ENCODE data around the gene EPB41L1.

GRCh38 chr20:36177716-36178115 is 23.2 kb downstream of the EPB41L1 start:
- TF ChIP-seq, protein P1, sequence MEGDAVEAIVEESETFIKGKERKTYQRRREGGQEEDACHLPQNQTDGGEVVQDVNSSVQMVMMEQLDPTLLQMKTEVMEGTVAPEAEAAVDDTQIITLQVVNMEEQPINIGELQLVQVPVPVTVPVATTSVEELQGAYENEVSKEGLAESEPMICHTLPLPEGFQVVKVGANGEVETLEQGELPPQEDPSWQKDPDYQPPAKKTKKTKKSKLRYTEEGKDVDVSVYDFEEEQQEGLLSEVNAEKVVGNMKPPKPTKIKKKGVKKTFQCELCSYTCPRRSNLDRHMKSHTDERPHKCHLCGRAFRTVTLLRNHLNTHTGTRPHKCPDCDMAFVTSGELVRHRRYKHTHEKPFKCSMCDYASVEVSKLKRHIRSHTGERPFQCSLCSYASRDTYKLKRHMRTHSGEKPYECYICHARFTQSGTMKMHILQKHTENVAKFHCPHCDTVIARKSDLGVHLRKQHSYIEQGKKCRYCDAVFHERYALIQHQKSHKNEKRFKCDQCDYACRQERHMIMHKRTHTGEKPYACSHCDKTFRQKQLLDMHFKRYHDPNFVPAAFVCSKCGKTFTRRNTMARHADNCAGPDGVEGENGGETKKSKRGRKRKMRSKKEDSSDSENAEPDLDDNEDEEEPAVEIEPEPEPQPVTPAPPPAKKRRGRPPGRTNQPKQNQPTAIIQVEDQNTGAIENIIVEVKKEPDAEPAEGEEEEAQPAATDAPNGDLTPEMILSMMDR (conservative IDR thresholded peaks at IDR 0.05) = no peak
- TF ChIP-seq EZH2 (IDR thresholded peaks at IDR 0.05; ENCODE audit: low read depth) = no peak
